Fibroblast of the conjunctiva (primary cell): ENCODE measurements around the gene VPS33B.
A peak's percentile ranks its signal among the peaks of the same experiment; 100 is the strongest.
"Not testable (repeated sequence)": the region's sequence is repeated elsewhere in the genome, so short reads cannot be mapped to it uniquely, and the experiment has no call there.

Source experiments
- DNase-seq: peaks from one replicate; pipeline ENCODE4 v3.0.0-alpha.2; 2010; ENCODE audit warnings: low read depth

VPS33B gene

DNA sequence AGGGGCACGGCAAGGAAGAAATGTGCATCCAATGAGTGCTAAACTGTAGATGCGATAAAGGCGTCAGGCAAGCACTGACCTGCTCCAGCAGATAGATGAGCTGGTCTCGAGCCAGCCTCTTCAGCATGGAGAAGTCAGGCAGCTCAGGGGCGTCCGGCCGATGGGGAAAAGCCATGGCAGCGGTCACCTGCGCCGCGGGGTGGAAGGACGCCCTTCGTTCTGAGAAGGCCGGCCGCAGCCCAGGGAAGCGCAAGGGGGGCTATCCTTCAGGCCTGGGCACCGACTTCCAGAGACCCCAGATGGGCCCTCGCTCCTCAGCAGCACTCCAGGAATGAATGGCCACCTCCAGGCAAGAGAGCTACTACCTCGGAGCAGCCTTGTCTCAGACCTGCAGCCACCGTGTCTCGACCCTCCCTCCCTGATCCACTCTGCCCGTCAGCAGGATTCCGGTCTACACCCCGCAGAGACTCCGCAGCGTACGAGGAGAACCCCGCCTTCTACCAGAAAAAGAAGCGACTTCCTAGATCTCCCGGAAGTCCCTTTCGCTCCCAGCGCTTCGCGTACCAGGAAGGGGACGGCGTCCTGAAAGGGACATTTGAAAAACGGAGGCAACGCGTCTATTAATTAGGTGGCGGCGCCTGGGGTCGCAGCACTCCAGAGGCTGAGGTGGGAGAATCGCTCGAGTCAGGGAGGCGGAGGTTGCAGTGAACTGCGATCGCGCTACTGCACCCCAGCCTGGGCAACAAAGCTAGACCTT, at the start of gene VPS33B:
Gene VPS33B (minus strand): TSS at position 520 of the 757 bp plus-strand sequence. CDS start 345 bp downstream, at position 175.
- peak; percentile 49 for DNase-seq

DNA sequence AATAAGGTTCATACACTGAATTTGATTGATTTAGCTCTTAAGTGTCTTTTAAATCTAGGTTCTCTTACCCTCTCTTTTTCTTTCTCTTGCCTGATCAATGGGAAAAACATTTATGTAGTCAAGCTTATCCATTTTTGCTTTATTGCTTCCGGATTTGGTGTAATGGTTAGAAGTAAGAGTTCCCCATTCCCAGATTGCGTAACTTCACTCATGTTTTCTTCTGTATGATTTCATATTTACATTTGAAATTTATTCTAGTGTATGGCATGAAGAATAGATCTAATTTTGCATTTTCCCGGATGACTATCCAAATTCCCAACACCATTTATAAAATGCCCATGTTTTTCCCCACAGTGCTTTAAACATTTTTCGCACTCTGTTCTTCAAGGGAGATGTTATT, 49.8 kb upstream of the VPS33B start:
- no peak for DNase-seq

DNA sequence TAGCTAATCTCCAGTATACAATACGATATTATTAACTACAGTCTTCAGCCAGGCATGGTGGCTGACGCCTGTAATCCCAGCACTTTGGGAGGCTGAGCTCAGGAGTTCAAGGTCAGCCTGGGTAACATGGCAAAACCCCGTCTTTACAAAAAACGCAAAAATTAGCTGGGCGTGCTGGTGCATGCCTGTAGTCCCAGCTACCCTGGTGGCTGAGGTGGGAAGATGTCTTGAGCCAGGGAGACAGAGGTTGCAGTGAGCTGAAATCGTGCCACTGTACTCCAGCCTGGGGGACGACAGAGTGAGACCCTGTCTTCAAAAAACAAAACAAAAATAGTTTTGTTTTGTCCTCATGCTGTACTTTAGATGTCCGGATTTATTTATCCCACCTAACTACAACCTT, 48.5 kb upstream of the VPS33B start:
- DNase-seq: no peak

DNA sequence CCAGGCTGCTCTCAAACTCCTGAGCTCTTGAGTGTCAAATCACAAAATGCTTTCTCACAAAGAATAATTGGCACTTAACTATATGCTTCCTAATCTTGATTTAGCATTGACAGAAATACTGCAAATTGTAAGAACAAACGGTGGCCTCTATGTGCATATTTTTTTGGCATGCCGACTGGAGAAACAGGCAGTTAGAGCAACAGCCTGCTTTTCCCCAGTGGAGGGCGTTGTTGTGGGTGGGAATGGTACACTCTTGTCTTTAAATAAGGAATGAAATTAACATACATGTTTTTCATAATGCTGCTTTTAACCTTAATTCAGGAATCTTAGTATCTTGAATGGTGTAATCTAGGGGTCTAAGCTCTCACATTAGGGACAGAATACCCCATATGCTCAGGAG, 46.6 kb upstream of the VPS33B start:
- no peak for DNase-seq

DNA sequence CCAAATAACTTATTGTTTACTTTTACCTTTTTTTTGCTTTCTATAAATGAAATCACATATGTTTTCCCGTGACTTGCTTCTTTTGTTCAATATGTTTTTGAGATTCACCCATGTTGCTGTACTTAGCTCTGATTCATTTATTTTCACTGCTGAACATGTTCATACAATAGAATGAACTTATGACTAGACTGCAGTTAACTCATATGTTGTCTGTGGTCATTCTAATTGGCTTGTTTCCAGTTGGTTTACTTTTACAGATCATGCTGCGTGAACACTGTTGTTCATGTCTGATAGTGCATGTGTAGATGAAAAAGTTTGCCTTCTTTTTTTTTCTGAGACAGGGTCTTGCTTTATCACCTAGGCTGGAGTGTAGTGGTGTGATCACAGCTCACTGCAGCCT, 46.0 kb upstream of the VPS33B start:
- no peak for DNase-seq

DNA sequence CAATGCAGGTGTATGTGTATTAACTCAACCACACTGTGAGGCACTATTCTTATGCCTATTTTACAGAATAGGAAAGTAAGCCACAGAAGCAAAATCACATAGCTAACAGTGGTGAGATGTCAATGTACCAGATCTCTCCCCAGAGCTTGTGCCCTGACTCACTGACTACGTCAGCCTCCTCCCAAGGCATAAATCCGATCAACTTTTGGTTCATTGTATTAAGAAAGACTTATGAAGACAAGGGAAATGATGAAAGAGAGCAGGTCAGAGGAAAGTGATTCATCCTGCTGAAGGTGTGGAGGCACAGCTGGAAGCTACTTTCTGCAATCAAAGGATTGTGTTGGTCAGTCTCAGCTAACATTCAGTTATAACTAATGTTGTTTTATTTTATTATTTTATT, 44.6 kb upstream of the VPS33B start:
- DNase-seq: no peak

DNA sequence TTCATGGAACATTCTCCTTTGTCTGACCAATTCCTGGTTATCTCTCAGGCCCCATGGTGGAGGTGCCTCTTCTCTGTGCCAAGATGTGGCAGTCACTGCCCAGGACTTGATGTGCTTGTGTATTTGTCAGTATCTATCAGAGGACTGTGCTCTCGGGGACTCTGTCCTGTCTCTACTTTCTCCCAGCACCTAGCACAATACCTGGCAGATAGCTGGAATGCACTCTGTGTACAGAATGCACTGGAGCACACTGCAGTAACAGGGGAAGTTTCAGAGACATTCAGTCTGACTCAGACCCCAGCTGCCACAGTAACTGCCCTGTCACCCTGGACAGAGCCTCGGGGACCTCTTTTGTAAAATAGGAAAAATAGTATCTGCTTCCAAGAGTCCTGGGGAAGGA, 43.1 kb upstream of the VPS33B start:
- no peak for DNase-seq

DNA sequence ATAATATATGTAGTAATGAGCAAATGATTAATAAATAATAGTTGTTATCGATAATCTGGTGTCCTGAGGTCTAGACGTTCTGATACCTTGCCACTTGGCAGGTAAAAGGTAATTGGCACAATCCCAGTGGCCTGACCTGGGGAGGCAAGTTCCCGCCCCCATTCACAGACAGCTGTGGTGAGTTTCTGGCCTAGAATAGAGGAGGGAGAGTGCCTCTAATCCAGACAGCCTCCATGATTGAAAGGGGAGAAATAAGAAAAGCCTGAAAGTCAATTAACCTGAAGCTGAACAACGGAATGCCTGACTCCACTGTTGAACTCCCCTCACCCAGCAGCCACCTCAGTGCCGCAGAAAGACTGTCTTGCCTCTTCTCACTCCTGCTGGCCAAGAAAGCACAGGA, 39.6 kb upstream of the VPS33B start:
- DNase-seq: no peak

DNA sequence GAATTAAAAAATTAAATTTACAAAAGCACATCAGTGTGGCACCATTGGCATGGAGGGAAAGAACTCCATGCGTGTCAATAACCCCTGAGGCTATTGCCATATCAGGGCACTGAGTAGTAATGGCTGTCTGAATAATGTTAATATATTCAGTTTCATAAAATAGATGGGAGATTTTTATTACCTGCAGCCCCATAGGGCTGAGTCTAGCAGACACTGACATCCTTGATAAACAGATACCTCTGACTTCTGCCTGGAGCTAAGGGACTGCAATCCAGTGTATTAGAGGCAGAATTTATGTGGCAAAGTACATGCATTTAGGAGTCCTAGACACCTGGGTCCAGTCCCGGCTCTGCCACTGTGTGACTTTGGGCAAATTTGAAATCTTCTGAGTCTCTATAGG, 38.8 kb upstream of the VPS33B start:
- no peak for DNase-seq

DNA sequence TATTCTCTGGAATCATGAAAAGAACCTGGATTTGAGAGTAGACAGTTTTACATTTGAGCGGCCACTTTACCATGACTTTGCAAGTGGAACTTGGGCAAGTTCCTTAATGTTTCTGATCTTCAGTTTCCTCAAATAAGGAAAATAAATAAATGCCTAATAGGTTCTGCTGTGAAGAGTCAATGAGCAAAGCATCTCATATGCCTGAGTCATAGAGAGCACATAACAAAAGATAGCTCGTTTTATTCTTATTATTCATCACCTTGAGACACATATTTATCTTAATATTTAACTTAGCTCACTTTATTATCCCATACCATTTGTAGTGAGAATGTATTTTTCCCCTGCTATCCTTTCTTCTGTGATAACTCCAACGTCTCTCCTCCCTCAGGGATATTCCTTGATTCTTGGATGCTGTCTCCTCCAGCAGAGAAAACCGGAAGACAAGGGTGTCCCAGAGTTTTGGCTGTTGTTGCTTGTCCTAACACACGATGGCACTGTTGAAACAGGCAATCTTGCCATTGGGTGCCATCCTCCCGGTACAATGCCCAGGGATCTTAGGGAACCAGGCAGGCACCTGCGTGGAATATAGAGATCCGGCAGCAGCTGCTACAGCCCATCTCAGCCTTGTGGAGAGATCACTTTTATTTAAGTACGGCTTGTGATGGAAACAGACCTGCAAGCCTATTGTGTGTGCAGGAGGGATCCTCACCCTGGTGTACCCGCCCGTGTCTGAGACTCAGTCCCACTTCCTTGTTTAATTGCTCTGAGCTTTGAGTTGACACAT, 33.3 kb upstream of the VPS33B start:
- peak; percentile 44 for DNase-seq

DNA sequence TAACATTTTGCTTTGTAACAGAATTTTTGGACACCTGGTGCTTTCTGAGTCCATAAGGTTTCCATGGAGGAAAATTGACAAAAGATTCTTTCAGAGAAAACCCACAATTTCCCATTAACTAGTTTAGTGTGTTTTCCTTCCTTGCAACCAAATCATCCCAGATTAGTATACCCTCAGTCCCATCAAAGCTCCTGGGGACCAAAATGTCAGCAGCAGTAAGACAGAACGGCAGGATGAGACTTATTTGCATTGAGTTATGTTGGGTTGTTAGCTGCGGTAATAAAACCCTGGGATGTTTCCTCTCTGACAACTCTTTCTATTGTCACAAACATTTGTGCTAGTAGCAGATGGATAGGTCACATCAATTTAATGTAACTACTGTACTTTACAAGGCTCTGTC, 32.4 kb upstream of the VPS33B start:
- DNase-seq: no peak

DNA sequence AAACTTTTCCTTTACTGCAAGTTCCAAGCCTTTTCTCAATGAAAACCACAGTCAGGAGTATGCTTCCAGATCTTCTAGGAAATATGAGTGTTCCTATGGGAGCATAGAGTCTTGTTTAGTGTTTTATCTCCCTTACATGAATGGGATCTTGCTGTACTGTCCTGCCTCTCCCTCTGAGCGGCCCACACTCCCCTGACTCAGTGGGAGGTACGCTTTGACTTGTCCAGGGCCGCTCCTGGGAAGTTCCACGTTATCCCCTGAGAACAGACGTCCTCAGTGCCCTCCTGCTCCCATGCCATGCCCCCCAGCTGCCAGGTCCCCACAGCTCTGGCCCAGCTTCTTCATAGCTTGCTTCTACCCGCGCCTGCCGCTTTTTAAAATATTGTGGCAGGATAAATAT, 28.9 kb upstream of the VPS33B start:
- DNase-seq: no peak

DNA sequence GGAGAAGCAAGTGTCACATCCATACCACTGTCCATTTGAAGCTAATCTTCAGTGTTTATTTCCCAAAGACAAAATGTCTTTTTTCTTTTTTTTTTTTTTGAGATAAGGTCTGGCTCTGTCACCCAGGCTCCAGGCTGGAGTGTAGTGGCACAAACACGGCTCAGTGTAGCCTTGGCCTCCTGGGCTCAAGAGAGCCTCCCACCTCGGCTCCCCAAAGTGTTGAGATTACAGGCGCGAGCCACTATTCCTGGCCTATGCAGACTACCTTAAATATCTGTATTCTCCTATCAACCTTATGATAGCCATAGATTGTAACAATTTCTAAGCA, 27.7 kb upstream of the VPS33B start:
- no peak for DNase-seq

DNA sequence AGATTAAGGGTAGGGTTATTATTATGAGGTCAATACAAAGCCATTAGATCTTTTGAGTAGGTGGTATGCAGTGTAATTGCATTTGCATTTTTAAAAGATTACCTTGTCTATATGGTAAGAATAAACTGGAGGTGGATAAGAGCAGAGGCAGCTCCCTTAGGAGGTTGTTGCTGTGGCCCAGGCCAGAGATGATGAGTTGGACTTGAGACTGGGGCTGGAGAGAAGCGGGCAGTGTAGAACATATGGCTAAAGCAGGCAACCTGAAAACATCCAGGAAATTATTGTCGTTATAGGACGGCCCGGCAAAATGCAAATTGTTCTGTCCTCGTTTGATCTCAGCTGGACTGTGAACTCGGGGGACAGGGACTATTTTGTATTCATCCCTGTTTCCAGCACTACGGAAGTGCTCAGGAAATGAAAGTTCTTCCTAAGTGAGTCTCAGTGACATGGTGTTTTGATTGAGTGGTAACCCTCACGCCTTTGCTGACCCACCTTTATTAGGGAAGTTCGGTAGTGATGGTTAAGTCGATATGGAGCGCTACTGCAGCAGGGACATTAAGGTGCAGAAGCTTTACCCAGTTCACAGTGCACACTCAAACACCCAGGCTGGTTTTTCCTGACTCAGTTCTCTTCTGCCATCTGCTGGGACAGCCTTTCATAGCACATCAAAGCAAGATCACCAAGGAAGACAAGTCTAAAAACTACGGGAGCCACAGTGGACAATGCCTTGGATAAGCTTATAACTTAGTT, 27.2 kb upstream of the VPS33B start:
- peak; percentile 55 for DNase-seq

DNA sequence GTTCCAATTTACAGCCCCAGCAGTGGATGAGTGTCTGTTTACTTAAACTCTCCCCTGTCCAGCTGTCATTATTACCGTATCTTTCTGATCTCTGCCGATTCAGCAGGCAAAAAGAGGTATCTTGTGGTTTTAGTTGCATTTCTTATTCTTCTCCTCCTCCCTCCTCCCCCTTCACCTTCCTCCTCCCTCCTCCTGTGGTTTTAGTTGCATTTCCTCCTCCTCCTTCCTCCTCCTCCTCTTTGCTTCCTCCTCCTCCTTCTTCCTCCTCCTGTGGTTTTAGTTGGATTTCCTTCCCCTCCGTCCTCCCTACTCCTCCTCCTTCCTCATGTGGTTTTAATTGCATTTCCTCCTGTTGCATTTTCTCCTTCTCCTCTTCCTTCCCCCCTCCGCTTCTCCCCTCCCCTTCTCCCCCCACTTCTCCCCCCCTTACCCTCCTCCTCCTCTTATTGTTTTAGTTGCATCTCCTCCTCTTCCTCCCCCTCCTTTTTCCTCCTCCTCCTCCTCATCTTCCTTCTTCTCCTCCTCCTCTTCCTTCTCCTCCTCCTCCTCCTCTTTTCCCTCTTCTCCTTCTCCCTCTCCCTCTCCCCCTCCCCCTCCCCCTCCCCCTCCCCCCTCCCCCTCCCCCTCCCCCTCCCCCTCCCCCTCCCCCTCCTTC, 25.3 kb upstream of the VPS33B start:
- no peak for DNase-seq

DNA sequence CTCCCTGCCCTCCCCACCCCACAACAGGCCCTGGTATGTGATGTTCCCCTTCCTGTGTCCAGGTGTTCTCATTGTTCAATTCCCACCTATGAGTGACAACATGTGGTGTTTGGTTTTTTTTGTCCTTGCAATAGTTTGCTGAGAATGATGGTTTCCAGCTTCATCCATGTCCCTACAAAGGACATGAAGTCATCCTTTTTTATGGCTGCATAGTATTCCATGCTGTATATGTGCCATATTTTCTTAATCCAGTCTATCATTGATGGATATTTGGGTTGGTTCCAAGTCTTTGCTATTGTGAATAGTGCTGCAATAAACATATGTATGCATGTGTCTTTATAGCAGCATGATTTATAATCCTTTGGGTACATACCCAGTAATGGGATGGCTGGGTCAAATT, 23.7 kb upstream of the VPS33B start:
- DNase-seq: not testable (repeated sequence)

DNA sequence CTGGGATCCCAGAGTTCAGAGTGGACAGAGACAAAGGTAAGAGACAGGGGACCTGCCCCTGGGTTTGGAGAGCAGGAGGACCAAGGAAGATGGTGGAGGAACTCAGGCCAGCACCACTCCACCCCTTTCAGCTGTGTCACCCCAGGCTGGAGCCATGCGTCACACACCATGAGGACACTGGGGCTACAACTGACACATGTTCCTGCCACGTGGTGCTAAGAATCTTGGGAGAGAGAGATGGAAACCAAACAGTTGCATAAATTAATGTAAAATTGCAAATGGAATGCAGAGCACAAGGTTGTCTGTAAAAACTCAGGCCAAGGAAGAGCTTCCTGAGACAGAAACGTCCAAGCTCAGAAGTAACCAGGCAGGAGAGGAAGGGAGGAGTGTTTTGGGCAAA, 22.7 kb upstream of the VPS33B start:
- no peak for DNase-seq

DNA sequence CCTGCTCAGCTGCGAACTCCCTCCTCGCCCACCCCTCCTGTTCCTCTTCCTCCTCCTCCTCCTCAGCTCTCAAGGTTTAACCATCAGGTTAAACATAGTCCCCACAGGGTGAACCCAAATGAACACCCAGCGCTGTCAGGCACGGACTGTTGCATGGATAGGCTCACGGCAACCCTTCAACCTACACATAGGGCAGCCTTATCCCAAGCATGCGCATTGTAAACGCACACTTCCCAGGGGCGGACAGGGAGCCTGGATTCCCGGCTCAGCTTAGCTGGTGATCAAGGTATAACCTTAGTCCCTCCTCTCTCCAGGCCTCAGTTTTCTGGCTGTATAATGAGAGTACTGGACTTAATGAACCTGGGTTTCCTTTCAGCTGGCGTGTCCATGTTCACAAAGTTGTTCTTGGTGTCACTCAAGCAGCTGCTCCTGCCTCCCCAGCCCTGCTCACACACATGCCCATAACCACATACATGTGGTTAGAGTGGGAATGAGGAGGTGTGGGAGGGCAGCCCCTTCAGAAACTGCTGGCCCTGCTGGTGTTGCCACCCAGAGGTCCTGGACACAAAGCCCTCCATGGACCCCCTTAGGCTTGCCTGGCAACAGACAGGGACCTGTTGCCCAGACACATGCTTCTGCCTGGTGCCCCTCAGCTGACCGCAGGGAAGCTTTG, 20.9 kb upstream of the VPS33B start:
- DNase-seq: no peak

DNA sequence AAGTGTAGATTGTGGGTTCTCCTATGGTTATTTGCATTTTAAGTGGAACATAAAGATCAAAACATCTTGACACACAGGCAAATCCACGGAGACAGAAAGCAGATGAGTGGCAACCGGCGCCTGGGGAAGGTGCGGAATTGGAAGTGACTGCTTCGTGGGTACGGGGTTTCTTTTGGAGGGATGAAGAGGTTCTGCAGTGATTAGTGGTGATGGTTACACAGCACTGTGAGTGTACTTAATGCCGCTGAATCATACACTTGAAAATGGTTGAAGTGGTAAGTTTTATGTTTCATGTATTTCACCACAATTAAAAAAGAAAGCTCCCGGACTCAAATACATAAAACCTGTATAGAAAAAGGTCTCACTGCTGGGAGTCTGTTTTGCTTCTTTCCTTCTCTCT, 18.5 kb upstream of the VPS33B start:
- no peak for DNase-seq

DNA sequence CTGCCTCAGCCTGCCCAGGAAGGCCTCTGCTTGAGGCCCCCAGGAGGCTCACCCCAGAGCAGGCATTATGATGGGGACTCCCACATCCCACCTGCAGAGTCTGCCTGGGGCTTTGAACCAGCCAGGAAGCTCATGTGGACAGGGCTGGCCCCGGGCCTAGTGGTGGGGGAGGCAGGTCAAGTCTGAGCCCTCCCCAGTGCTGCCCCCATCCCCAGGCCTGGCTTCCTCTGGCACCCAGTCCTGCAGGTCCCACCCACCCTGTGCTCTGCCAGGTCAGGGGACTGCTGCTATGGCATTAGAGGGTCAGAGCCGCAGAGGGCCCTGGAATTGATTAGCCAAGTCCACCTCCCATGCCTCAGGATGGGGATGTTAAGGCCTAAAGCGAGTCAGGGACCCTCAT, 17.6 kb upstream of the VPS33B start:
- DNase-seq: no peak

DNA sequence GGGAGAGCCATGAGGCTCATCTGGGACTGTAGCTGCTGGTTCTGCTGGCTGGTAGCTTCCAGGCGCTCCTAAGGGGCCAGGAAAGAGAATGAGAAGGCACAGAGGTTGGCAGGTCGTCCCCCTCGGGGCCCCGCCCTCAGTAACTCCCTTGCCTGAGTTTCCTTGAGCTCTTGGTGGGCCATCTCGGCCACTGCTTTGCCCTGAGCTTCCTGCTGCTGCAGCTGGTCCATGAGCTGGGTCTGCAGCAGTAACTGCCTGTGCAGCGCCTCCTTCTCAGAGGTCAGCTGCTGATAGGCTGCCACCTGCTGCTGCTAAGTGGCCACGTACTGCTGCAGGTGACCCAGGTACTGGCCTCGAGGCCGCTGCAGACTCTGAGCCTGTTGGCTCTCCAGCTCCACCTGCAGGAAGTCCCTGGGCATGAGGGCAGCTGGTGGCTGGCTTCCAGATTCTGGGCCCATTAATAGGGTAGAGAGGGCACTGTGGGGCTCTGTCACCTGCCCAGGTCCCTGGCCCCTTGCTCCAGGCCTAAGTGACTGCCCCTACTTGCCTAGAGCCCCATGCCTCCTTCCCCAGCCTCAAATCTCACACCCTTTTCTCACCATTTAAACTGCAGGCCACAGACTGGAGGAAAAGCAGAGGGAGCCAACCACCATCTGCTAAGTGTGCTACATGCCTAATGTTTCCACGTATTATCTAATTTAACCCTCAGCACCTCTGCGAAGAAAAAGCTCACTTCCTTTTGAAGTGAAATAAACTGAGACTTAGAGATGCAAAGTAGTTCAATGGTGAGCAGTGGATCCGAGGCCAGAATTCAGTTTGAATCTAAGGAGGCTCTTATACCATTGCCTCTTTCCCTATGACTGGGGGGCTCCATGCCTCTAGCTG, 10.8 kb upstream of the VPS33B start:
- DNase-seq: no peak
